ENCODE measurements around the gene PAFAH1B1.
"Not testable (repeated sequence)": the region's sequence is repeated elsewhere in the genome, so short reads cannot be mapped to it uniquely, and the experiment has no call there.

Gene PAFAH1B1

DNA sequence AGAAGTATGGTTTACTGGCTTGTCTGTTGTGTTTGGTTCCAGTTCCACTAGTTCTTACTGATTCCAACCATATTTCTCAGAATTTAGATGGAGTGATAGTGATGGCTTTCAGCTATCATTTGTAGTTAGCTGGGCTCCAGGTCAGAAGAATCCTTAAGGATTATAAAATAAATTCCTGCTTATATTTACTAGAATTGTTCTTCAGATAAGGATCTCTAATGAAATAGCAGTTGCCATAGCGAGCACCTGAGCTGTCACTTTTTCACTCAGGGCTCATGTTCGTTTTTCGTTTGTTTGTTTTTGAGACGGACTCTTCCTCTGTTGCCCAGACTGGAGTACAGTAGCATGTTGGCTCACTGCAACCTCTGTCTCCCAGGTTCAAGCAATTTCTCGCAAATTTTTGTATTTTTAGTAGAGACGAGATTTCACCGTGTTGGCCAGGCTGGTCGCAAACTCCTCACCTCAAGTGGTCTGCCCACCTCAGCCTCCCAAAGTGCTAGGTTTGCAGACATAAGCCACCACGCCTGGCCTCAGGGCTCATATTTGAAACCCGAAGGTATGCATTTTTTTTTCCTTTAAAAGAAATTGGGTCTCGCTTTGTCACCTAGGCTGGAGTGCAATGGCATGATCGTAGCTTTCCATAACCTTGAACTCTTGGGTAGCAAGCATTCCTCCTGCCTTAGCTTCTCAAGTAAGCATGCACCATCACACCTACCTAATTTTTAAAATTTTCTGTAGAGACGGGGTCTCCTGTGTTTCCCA is 42.9 kb downstream of the PAFAH1B1 start:
- no peak for DNase-seq

DNA sequence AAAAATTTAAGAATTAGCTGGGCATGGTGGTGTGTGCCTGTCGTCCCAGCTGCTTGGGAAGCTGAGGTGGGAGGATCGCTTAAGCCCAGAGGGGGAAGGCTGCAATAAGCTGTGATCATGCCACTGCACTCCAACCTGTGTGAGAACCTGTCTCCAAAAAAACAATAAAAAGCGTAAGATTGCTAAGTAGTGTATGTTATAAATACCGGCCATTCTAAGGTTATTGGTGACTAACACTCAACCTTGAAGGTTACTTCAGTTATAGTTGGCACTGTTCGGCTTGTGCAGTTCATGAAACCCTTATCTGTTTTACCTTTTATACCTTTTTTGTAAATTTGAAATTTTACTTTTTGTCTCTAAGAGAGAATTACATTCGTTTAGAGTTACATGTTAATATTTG is 44.0 kb downstream of the PAFAH1B1 start:
- no peak for DNase-seq

- no peak for DNase-seq
Observed at GRCh38 chr17:2644971-2645370, 51.5 kb downstream of the PAFAH1B1 start.

- DNase-seq, result peak; percentile 41 to 66 (median 57)
Observed at GRCh38 chr17:2647957-2648356, 54.5 kb downstream of the PAFAH1B1 start.

DNA sequence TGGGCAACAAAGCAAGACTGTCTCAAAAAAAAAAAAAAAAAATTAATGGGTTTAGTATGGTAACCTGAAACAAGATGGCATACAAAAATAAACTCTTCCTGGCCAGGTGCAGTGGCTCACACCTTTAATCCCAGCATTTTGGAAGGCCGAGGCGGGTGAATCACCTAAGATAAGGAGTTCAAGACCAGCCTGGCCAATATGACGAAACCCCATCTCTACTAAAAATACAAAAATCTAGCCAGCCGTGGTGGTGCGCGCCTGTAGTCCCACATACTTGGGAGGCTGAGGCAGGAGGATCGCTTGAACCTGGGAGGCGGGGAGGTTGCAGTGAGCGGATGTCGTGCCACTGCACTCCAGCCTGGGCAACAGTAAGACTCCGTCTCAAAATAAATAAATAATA is 55.7 kb downstream of the PAFAH1B1 start:
- no peak for DNase-seq

DNA sequence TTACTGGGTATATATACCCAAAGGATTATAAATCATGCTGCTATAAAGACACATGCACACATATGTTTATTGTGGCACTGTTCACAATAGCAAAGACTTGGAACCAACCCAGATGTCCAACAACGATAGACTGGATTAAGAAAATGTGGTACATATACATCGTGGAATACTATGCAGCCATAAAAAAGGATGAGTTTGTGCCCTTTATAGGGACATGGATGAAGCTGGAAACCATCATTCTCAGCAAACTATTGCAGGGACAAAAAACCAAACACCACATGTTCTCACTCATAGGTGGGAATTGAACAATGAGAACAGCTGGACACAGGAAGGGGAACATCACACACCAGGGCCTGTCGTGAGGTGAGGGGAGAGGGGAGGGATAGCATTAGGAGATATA is 59.5 kb downstream of the PAFAH1B1 start:
- DNase-seq, result not testable (repeated sequence)

- DNase-seq, result peak in 3 of 4 experiments; percentile 3 to 50 (median 49)
Observed at GRCh38 chr17:2655546-2655945, 62.1 kb downstream of the PAFAH1B1 start.

- DNase-seq, result peak in 3 of 4 experiments; percentile 4 to 47 (median 18)
Observed at GRCh38 chr17:2656283-2656682, 62.8 kb downstream of the PAFAH1B1 start.

- peak; percentile 56 to 74 (median 72) for DNase-seq
Observed at GRCh38 chr17:2659337-2659736, 65.9 kb downstream of the PAFAH1B1 start.

GRCh38 chr17:2660410-2660809 is 67.0 kb downstream of the PAFAH1B1 start:
- not testable (repeated sequence) for DNase-seq

GRCh38 chr17:2672026-2672425 is 78.6 kb downstream of the PAFAH1B1 start:
- DNase-seq, result no peak

- DNase-seq, result not testable (repeated sequence)
Observed at GRCh38 chr17:2679247-2679646, 85.8 kb downstream of the PAFAH1B1 start.

DNA sequence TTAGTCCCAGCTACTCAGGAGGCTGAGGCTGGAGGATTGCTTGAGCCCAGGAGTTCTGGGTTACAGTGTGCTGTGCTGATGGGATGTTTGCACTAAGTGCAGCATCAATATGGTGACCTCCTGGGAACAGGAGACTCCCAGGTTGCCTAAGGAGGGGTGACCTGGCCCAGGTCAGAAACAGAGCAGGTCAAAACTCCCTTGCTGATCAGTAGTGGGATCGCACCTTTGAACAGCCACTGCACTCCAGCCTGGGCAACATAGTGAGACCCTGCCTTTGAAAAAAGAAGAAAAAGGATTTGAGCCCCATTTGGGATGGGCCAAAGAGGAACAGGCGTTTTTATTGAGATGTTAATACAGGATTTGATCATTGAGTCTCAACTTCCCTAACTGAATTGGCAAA is 87.5 kb downstream of the PAFAH1B1 start:
- no peak for DNase-seq

DNA sequence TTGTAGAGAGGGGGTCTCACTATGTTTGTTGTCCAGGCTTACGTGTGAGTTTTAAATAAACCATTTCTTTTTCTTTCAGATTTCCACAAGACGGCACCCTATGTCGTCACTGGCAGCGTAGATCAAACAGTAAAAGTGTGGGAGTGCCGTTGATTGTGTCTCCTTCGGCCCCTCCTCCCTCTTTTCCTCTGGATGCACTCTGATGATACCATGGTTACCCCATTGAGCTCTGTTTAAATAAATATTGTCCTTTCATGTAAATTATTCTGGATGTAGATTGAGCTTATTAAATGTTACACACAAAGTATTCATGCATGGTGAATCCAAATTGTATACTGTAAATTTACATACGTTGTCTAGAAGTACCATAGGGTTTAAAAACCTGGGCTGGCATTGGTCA is 88.2 kb downstream of the PAFAH1B1 start:
- no peak for DNase-seq

DNA sequence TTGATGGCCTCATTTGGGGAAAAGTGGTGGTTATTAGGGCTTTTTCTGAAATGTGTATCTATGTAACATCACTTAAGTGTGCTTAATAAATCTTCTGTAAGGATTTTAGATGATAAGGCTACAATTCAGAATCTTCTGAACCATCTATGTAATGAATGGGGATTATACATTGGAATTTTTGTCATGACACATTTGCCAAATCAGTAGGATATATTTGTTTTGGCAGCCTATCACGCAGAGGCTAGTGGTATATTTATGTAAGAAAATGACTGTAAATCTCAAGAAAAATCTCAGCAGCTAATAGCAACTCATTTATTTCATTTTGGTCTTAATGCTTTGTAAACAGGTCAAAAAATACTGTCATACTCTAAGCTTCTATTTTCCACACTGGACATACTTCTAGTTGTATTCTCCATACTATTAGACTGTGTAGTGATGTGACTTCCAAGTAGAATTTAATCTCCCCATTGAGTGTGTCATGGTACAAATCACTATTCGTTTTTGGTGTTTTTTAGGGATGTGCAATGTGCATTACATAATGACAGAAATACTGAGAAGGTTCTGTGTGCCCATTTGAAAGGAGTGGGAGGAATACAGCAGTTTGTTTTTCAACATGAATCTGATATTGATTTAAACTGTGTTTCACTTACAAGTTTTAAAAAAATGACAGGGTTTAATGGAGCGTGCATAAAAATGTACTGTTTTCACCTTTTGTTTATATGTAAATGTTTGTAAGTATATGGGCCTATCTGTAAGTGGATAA is 88.9 kb downstream of the PAFAH1B1 start:
- DNase-seq, result no peak

GRCh38 chr17:2683912-2684311 is 90.5 kb downstream of the PAFAH1B1 start:
- DNase-seq, result no peak

DNA sequence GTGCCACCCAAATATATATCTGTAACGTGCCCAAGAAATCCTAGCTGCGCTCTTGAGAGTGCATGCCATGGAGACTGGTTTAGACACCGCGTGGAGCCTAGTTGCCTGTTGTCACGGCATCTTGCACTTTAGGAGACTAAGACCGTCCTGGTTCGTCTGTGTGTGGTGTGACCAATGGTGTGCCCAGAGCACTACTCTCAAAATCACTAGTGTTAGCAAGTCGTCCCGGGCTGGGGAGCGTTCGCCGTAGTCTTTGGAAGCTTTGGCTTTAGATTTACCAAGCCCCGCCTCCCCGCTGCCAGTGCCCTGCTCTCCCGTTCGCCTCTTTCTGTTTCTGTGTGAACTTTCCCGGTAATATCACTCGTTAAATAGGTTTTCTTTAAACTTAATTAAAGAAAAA is 91.1 kb downstream of the PAFAH1B1 start:
- DNase-seq, result no peak

DNA sequence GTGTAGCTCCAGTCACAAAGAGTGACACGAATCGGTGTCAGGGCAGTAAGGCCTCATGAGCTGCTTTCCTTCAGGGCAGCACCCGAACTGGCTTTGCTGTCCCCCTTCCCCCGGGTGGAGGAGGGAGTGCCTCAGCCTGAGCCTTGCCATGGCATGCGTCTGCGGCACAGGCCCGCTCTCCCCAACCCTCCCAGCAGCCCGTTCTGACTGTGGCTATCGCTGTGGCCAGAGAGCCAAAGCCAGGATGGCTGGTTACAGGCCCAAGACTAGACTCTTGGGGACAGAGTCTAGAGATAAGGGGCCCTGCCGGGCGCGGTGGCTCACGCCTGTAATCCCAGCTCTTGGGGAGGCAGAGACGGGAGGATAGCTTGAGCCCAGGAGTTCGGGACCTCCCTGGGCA is 92.2 kb downstream of the PAFAH1B1 start:
- DNase-seq, result no peak

- peak in 1 of 4 experiments; percentile 7 for DNase-seq
Observed at GRCh38 chr17:2687074-2687418, 93.6 kb downstream of the PAFAH1B1 start.

- DNase-seq, result no peak
Observed at GRCh38 chr17:2688351-2689342, 95.2 kb downstream of the PAFAH1B1 start.

DNA sequence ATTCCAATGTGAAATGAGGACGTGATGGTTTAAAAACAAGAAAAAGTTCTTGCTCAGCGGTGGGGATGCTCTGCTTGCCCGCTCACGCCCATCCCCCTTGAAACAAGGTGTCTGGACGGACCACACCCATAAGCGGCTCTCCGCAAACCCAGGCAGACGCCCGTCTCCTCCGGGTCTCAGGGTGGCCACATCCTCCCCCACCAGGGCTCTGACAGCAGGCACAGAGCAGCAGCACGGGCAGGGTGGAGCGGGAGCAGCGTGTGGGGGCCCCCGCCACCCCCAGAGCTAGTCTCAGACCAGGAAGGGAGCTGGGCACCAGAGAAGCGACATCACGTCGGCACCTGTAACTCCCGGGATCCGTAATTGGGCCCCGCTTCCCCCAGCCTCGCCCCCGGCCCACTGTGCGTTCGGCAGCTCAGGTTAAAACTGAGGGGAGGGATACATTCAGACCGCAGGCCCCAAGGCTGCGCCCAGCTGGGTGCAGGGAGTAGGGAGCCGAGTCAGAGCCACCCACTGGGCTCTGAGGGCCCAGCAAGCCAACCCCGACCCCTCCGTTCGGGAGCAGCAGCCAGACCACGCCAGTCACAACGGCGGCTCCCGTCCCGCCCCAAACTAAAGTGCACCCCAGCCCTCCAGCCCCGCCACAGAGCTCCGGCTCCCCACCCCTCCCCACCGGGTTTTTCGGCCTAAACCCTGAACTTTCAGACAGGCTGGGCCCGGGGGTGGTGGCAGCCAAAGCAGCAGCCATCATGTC is 96.1 kb downstream of the PAFAH1B1 start:
- no peak for DNase-seq
